Measurements from ENCODE around the gene RTN4RL1.

DNA sequence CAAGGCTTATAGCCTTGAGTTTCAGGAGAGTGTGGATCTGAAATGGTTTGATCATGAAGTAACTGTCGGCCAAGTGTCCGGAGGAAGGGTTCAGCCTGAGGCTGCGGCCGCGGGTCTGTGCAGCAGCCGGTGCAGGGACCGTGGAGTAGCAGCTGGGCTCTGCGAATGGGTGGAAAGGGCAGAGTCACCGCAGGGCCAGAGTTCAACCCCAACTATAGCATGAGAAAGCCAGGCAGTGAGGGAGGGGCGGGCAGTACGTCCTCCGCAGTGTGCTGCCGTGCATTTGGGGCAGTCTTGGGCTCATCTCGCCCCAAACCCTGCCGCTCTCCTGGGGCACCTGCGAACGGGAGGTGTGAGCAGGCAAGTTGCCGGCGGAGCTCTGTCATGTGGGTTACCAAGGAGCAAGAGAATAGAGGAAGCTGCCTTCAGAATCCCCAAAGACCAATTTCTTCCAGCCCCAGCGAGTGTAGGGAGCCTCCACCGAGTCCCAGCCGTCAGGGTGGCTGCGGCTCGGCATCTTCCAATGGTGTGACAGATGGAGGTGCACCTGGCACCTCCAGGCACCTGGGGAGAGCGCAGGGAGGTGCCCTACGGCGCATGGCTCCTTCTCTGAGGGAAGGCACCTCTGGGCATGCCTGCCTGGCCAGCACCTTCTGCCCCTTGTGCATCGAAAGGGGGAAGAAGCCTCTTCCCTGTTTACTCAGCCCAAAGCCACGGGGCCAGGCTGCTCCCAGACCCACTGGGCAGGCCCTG lies 108.0 kb downstream of the RTN4RL1 start:
- TF ChIP-seq, protein P1, sequence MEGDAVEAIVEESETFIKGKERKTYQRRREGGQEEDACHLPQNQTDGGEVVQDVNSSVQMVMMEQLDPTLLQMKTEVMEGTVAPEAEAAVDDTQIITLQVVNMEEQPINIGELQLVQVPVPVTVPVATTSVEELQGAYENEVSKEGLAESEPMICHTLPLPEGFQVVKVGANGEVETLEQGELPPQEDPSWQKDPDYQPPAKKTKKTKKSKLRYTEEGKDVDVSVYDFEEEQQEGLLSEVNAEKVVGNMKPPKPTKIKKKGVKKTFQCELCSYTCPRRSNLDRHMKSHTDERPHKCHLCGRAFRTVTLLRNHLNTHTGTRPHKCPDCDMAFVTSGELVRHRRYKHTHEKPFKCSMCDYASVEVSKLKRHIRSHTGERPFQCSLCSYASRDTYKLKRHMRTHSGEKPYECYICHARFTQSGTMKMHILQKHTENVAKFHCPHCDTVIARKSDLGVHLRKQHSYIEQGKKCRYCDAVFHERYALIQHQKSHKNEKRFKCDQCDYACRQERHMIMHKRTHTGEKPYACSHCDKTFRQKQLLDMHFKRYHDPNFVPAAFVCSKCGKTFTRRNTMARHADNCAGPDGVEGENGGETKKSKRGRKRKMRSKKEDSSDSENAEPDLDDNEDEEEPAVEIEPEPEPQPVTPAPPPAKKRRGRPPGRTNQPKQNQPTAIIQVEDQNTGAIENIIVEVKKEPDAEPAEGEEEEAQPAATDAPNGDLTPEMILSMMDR (CRISPR knock-in tag; IDR thresholded peaks at IDR 0.05), result no peak
- TF ChIP-seq ZSCAN12 (CRISPR knock-in tag; IDR thresholded peaks at IDR 0.05), result no peak
- TF ChIP-seq, protein P2, sequence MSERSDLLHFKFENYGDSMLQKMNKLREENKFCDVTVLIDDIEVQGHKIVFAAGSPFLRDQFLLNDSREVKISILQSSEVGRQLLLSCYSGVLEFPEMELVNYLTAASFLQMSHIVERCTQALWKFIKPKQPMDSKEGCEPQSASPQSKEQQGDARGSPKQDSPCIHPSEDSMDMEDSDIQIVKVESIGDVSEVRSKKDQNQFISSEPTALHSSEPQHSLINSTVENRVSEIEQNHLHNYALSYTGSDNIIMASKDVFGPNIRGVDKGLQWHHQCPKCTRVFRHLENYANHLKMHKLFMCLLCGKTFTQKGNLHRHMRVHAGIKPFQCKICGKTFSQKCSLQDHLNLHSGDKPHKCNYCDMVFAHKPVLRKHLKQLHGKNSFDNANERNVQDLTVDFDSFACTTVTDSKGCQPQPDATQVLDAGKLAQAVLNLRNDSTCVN (CRISPR knock-in tag; IDR thresholded peaks at IDR 0.05; ENCODE audit: borderline replicate concordance), result no peak
- no peak for TF ChIP-seq POLR2A (IDR thresholded peaks at IDR 0.05; ENCODE audit: insufficient read depth in 1 of 2, low read depth in 2 of 2, low read length in 2 of 2)
- TF ChIP-seq CHCHD3 (CRISPR knock-in tag; IDR thresholded peaks at IDR 0.05), result no peak
- TF ChIP-seq SNAPC2 (CRISPR knock-in tag; IDR thresholded peaks at IDR 0.05), result no peak
- TF ChIP-seq ELF1 (CRISPR knock-in tag; IDR thresholded peaks at IDR 0.05), result no peak
- TF ChIP-seq HDAC1 (CRISPR knock-in tag; IDR thresholded peaks at IDR 0.05), result no peak
- TF ChIP-seq SRF (IDR thresholded peaks at IDR 0.05; ENCODE audit: low read depth, low read length), result no peak
- no peak for TF ChIP-seq CBX2 (IDR thresholded peaks at IDR 0.05; ENCODE audit: low read depth, low read length)
- no peak for TF ChIP-seq CBX2 (CRISPR knock-in tag; IDR thresholded peaks at IDR 0.05; ENCODE audit: low read depth)
- TF ChIP-seq SMARCC2 (IDR thresholded peaks at IDR 0.05), result no peak
- no peak for TF ChIP-seq MAFK (conservative IDR thresholded peaks at IDR 0.05 in 1 of 2, IDR thresholded peaks at IDR 0.05 in 1 of 2; ENCODE audit: low read length in 2 of 2)
- TF ChIP-seq, protein P3, sequence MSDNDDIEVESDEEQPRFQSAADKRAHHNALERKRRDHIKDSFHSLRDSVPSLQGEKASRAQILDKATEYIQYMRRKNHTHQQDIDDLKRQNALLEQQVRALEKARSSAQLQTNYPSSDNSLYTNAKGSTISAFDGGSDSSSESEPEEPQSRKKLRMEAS (IDR thresholded peaks at IDR 0.05), result peak; percentile 21; the same call in 1 of the 2 replicates
- no peak for TF ChIP-seq ZBTB20 (CRISPR knock-in tag; IDR thresholded peaks at IDR 0.05; ENCODE audit: borderline replicate concordance, low read depth)

Measured in HepG2 (cell line).